ENCODE measurements around the gene MAVS. TPM values are rescaled to one million over a fixed set of nuclear protein-coding genes. Genes with fewer than 3 reads are reported as not detected.

MAVS gene
- total RNA-seq, 1 experiment from 2014 or later, result 23.4 TPM

DNA sequence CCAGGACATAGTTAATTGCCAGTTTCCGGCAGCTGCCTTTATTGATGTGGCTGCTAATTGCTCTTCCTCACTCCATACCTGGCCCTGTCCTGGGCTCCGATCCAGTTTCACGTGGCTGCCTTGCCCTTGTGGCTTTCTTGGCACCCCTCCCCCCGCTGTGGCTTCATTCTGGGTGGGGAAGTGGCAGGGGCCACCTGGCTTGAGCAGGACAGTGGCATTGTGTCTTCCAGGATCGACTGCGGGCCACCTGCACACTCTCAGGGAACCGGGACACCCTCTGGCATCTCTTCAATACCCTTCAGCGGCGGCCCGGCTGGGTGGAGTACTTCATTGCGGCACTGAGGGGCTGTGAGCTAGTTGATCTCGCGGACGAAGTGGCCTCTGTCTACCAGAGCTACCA, 10.8 kb downstream of the MAVS start:
- ChIA-PET CTCF (interaction anchor here (0.6 to 1.2 kb wide), 3 partner anchors 39 to 194 kb away, joined by 3 to 5 read pairs (median 3); partner anchors contain the start of genes ADISSP and GFRA4), POLR2A (interaction anchor here (0.6 kb wide), 1 partner anchor 101 kb away, joined by 3 read pairs; no protein-coding TSS in a partner anchor)
- TF ChIP-seq GTF2I (CRISPR knock-in tag; conservative IDR thresholded peaks at IDR 0.05) (no peak), RORB (CRISPR knock-in tag; IDR thresholded peaks at IDR 0.05) (no peak), AR (CRISPR knock-in tag; IDR thresholded peaks at IDR 0.05) (no peak), MXD4 (CRISPR knock-in tag; IDR thresholded peaks at IDR 0.05; ENCODE audit: borderline replicate concordance) (no peak), ERG (CRISPR knock-in tag; IDR thresholded peaks at IDR 0.05) (no peak), TP53 (CRISPR knock-in tag; IDR thresholded peaks at IDR 0.05) (no peak), TCF7 (CRISPR knock-in tag; IDR thresholded peaks at IDR 0.05; ENCODE audit: low read depth) (no peak), ZNF425 (CRISPR knock-in tag; conservative IDR thresholded peaks at IDR 0.05) (no peak)
- Mint-ChIP-seq H3K4me1 (peaks cover 3% of the 10 kb centered on the region; the same call in 1 of the 2 replicates), H3K4me3 (no peak overlapping the region), H3K36me3 (peaks cover 39% of the 10 kb centered on the region), H3K27ac (no peak overlapping the region), H3K27me3 (ENCODE audit: low read depth) (no peaks in the 10 kb centered on the region), H3K9me3 (peaks cover 3% of the 10 kb centered on the region)
- ATAC-seq (no peak), DNase-seq (ENCODE audit: low spot score) (no peak)

- ChIA-PET CTCF (interaction anchor here (0.7 to 1.4 kb wide), 3 partner anchors 40 to 148 kb away, joined by 3 to 6 read pairs (median 5); partner anchors contain the start of gene CENPB), POLR2A (interaction anchor here (0.7 kb wide), 1 partner anchor 10 kb away, joined by 7 read pairs; no protein-coding TSS in a partner anchor)
- Mint-ChIP-seq H3K27ac (no peak overlapping the region), H3K4me1 (peaks cover 3% of the 10 kb centered on the region; the same call in 1 of the 2 replicates), H3K9me3 (peaks cover 5% of the 10 kb centered on the region), H3K4me3 (no peak overlapping the region), H3K36me3 (peaks cover 52% of the 10 kb centered on the region), H3K27me3 (ENCODE audit: low read depth) (no peaks in the 10 kb centered on the region)
- no peak for TF ChIP-seq NFYB (CRISPR knock-in tag; conservative IDR thresholded peaks at IDR 0.05; ENCODE audit: low read depth)
- TF ChIP-seq ERG (CRISPR knock-in tag; IDR thresholded peaks at IDR 0.05), result no peak
- no peak for TF ChIP-seq ZNF512 (CRISPR knock-in tag; IDR thresholded peaks at IDR 0.05; ENCODE audit: borderline replicate concordance)
- no peak for TF ChIP-seq OVOL2 (CRISPR knock-in tag; IDR thresholded peaks at IDR 0.05; ENCODE audit: borderline replicate concordance)
- TF ChIP-seq ZNF423 (CRISPR knock-in tag; IDR thresholded peaks at IDR 0.05), result no peak
- TF ChIP-seq, protein P1, sequence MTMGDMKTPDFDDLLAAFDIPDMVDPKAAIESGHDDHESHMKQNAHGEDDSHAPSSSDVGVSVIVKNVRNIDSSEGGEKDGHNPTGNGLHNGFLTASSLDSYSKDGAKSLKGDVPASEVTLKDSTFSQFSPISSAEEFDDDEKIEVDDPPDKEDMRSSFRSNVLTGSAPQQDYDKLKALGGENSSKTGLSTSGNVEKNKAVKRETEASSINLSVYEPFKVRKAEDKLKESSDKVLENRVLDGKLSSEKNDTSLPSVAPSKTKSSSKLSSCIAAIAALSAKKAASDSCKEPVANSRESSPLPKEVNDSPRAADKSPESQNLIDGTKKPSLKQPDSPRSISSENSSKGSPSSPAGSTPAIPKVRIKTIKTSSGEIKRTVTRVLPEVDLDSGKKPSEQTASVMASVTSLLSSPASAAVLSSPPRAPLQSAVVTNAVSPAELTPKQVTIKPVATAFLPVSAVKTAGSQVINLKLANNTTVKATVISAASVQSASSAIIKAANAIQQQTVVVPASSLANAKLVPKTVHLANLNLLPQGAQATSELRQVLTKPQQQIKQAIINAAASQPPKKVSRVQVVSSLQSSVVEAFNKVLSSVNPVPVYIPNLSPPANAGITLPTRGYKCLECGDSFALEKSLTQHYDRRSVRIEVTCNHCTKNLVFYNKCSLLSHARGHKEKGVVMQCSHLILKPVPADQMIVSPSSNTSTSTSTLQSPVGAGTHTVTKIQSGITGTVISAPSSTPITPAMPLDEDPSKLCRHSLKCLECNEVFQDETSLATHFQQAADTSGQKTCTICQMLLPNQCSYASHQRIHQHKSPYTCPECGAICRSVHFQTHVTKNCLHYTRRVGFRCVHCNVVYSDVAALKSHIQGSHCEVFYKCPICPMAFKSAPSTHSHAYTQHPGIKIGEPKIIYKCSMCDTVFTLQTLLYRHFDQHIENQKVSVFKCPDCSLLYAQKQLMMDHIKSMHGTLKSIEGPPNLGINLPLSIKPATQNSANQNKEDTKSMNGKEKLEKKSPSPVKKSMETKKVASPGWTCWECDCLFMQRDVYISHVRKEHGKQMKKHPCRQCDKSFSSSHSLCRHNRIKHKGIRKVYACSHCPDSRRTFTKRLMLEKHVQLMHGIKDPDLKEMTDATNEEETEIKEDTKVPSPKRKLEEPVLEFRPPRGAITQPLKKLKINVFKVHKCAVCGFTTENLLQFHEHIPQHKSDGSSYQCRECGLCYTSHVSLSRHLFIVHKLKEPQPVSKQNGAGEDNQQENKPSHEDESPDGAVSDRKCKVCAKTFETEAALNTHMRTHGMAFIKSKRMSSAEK (CRISPR knock-in tag; IDR thresholded peaks at IDR 0.05; ENCODE audit: borderline replicate concordance), result no peak
- TF ChIP-seq RORB (CRISPR knock-in tag; IDR thresholded peaks at IDR 0.05), result no peak
- TF ChIP-seq NR2C2 (CRISPR knock-in tag; IDR thresholded peaks at IDR 0.05), result no peak
- ATAC-seq (no peak), DNase-seq (ENCODE audit: low spot score) (no peak)
Measured at GRCh38 chr20:3858689-3859088, 12.1 kb downstream of the MAVS start.
